Kidney tubule cell (primary cell): ENCODE results near the gene FBXO8.

Experiments used
- DNase-seq: peaks from one replicate; pipeline ENCODE4 v3.0.0-alpha.2; 2018; ENCODE audit warnings: low spot score

The FBXO8 gene

GRCh38 chr4:174207367-174207766, 76.1 kb downstream of the FBXO8 start:
- no peak for DNase-seq

- no peak for DNase-seq
Observed at GRCh38 chr4:174204164-174204831, 79.2 kb downstream of the FBXO8 start.

DNA sequence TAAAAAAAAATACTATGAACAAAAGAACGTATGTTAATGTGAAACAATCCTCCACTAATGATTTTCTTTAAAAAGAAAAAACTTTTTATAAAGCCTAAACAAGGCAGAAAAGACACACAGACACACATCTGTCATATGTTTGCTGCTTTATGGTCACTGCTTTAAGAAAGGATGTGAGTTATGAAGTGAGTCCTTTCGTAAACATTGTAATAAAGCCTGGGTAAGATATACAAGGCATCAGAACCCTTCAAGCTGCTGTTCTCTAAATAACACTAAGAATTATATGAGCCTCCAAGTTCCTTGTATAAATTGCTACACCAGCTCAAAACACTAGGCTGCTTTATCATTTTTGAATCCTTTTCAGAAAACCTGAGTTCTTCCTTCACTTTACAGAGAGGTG, 81.6 kb downstream of the FBXO8 start:
- DNase-seq, result no peak

DNA sequence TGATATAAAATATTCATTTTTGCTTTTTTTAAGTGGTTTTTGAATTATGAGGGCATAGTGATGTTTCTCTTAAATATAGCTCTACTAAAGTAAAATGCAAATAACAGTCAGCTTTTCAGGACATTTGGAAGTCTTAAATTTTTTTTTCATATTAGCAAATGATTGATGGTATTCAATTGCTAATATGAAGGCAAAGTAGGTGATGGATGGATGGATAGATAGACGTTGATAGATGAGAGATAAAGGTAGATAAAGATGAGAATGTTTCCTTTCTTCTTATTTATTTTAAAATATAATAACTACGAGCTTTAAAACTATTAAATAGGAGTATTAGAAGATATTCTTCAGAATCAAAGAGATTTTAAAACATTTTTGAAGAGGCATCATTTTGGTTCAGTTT, 83.7 kb downstream of the FBXO8 start:
- DNase-seq, result no peak

DNA sequence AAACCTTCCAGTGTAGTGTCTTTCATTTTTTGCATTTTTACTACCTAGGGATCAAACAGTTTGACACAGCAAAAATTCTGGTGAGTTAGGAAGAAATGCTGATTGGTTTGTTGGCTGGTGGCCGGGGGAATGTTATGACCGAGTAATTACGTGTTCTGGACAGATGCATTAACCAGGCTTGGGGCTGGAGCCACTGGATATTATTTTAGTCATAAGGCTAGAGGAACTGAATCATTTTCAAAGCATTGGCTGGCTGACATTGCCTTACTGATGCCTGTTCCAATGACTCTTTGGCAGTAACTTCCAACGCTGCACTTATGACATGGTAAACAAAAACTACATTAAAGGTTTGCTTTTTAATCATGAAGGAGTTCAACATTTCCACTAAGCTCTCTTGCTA, 84.6 kb downstream of the FBXO8 start:
- DNase-seq, result peak; percentile 57

DNA sequence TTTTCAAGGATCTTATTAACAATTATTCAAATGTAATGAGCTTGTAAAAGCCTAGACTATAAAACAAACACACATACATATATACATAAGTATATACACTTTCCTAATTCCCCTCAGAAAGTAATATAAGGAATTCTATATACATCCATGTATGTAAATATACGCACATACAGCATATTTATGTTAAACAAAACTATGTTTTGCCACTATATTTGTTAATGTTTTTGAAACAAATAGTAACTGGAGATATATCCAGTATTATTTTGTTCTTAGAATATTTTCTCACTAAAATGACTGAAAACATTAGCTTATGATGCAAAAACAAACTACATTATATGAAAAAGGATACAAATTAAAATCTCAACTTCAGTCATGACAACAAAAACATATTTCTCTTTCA, 85.1 kb downstream of the FBXO8 start:
- DNase-seq, result no peak

- peak; percentile 54 for DNase-seq
Observed at GRCh38 chr4:174193438-174194374, 89.8 kb downstream of the FBXO8 start.

- no peak for DNase-seq
Observed at GRCh38 chr4:174192943-174193342, 90.5 kb downstream of the FBXO8 start.

GRCh38 chr4:174190832-174191500, 92.5 kb downstream of the FBXO8 start:
- no peak for DNase-seq

- no peak for DNase-seq
Observed at GRCh38 chr4:174189392-174190015, 94.0 kb downstream of the FBXO8 start.
